GM06990 (cell line): ENCODE measurements around the gene TRIM67.

Experiments used
- DNase-seq: peaks from one replicate; pipeline ENCODE4 v3.0.0-alpha.2; 2011; ENCODE audit not compliant: insufficient read length; ENCODE audit errors: extremely low read depth
- H3K27me3 ChIP-seq: replicated peaks from 2 replicates; pipeline ENCODE4 v1.6.0; 2011; ENCODE audit warnings: low read length; ENCODE audit not compliant: control insufficient read depth, insufficient read depth
- H3K36me3 ChIP-seq: 2 replicates; pipeline ENCODE4 v1.5.1; 2011; ENCODE audit warnings: low read length; ENCODE audit not compliant: control insufficient read depth, insufficient read depth
- H3K4me3 ChIP-seq: replicated peaks from 2 replicates; pipeline ENCODE4 v1.5.1; 2011; ENCODE audit warnings: low read depth, mild to moderate bottlenecking, control low read depth, low read length
- TF ChIP-seq, protein P1 (sequence below): IDR thresholded peaks from 2 replicates; pipeline ENCODE4 v1.5.1; 2011; ENCODE audit warnings: low read length, control low read depth, mild to moderate bottlenecking, inconsistent platforms; ENCODE audit not compliant: insufficient read depth, poor library complexity, severe bottlenecking

Gene TRIM67

DNA sequence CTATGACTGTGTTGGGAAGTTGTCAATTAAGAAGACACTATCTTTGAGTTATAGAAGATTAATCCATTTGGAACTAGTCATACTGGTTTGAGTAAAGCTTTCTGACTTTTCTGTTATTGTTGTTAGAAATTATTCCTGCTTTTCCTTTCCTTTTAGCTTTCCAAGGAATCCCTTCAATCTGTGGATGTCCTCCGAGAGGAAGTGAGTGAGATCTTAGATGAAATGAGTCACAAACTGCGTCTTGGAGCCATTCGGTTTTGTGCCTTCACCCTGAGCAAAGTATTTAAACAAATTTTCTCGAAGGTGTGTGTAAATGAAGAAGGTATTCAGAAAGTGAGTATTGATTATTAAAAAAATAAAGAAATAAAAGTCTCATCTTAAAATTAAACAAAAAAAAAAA, 98.5 kb downstream of the TRIM67 start:
- Histone ChIP-seq H3K4me3 (no peak overlapping the region), H3K27me3 (no peaks in the 10 kb centered on the region), H3K36me3 (peaks cover 11% of the 10 kb centered on the region)
- DNase-seq: no peak
- TF ChIP-seq, protein P1, sequence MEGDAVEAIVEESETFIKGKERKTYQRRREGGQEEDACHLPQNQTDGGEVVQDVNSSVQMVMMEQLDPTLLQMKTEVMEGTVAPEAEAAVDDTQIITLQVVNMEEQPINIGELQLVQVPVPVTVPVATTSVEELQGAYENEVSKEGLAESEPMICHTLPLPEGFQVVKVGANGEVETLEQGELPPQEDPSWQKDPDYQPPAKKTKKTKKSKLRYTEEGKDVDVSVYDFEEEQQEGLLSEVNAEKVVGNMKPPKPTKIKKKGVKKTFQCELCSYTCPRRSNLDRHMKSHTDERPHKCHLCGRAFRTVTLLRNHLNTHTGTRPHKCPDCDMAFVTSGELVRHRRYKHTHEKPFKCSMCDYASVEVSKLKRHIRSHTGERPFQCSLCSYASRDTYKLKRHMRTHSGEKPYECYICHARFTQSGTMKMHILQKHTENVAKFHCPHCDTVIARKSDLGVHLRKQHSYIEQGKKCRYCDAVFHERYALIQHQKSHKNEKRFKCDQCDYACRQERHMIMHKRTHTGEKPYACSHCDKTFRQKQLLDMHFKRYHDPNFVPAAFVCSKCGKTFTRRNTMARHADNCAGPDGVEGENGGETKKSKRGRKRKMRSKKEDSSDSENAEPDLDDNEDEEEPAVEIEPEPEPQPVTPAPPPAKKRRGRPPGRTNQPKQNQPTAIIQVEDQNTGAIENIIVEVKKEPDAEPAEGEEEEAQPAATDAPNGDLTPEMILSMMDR: no peak

DNA sequence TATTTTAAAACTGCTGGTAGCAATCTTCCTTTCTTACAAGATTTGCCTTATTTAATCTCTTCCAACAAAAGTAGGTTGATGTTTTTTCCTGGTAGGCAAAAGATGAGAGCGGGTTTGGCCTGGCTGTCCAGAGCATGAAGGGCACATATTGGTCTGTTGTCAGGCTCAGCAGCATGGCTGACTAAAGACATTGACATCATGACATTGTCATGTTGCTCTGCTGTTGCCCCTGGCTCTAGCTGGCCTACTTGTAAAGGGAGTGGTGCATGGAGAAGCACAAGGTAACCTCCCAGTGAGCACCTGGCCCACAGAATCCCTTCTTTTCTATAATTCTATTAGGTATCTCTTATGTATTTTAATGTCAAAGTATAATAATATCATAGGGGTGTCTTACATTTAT, 102.8 kb downstream of the TRIM67 start:
- no peak overlapping the region for H3K4me3 ChIP-seq
- TF ChIP-seq, protein P1: no peak
- H3K36me3 ChIP-seq: peaks cover 5% of the 10 kb centered on the region
- H3K27me3 ChIP-seq: no peaks in the 10 kb centered on the region
- DNase-seq: no peak

DNA sequence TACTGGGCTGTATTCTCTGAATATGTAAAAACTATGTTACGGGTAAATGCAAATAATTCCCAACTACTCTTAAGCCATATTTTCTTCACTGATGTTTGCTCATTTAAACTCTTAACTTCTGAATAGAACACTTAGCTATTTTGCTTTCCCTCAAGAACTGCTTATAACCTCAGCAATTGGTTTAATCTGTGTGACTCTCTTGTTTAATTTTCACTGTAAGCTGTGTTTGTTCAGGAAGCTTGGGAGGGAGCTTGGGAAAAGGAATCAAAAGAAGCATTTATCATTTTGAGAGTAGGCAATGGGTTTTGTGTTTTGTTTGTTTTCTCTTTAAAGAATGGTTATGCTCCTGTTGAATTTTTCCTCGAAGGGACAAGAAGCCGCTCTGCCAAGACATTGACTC, 103.5 kb downstream of the TRIM67 start:
- Histone ChIP-seq H3K36me3 (peaks cover 4% of the 10 kb centered on the region), H3K4me3 (no peak overlapping the region), H3K27me3 (no peaks in the 10 kb centered on the region)
- no peak for DNase-seq
- TF ChIP-seq, protein P1: no peak

DNA sequence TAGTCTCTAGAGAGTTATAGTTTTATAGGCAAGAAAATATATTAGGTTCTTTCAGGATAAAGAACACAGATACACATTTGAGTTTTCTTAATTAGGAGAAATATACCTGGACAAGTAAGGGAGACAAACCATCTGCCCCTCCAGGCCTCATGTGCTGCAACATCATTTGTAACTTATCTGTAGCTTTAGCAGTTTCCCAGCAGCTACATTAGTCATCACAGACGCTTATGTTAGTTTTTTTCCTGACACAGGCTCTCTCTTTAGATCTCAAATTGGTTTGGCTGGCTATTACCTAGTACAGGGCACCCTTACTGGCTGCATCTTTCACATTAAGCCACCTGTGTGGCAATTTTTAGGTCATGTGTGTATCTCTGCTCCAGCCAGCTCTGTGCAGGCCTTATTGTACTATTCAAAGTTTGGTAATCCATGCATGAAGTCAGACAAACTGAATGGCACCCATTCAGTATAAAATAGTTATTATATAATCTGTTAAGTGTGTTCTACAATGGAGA, 105.0 kb downstream of the TRIM67 start:
- no peak for DNase-seq
- Histone ChIP-seq H3K4me3 (no peak overlapping the region), H3K27me3 (no peaks in the 10 kb centered on the region), H3K36me3 (peaks cover 2% of the 10 kb centered on the region)
- TF ChIP-seq, protein P1: no peak
